Mucosa of gallbladder (tissue), 1 donor: ENCODE results near the gene TRIM71. TPM values are rescaled to one million over a fixed set of nuclear protein-coding genes. Genes with fewer than 3 reads are reported as not detected.
"Not testable (repeated sequence)": the region's sequence is repeated elsewhere in the genome, so short reads cannot be mapped to it uniquely, and the experiment has no call there.

Experiments
- DNase-seq: peaks from one replicate; pipeline ENCODE4 v3.0.0-alpha.2; 2020; ENCODE audit warnings: low spot score
- total RNA-seq: library from RNA; stranded (reverse); gene quantifications from one replicate; pipeline ENCODE4 v1.2.1, GENCODE V29; 2021
- donor health status: DM: no; HTN: no; CAD: no.

TRIM71 gene
- total RNA-seq, 1 donor from 2014 or later, result 0.37 TPM

GRCh38 chr3:32842987-32843386, 25.2 kb downstream of the TRIM71 start:
- no peak for DNase-seq

DNA sequence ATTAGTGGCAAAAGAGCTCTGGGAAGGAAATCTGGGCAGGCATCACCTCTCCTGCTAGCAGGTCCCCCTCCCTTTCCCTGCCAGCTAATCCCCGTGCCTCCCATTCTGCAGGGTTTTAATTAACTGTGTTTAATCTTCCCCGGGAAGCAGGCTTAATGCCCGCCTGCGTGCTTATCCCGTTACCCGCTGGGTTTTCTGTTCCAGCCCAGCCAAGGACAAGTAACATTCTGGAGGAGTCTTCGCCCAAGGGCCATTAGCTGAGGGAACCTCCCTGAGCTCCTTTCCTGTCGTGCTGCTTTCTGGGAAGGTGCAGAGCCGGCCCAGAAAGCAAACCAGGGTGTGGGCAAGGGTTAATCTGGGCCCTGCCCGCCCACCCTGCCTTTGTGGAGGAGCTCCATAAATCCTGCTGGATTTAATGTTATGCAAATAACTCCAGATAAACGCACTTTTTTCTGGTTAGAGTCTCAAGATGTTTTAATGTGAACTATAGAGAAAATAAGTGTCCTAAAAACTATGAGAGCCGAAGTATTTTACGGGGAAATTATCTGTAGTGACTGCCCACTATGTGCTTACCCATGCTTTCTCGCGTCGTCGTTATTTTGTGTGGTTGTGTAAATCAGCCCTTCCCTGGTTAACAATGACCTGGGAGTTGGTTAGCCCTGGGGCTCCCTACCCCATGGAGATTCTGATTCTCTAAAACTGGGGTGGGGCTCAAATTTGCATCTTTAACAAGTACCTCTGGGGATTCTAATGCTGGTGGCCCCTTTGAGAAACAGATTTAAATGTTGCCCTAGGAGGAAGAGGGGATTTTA, 25.9 kb downstream of the TRIM71 start:
- DNase-seq, result no peak

DNA sequence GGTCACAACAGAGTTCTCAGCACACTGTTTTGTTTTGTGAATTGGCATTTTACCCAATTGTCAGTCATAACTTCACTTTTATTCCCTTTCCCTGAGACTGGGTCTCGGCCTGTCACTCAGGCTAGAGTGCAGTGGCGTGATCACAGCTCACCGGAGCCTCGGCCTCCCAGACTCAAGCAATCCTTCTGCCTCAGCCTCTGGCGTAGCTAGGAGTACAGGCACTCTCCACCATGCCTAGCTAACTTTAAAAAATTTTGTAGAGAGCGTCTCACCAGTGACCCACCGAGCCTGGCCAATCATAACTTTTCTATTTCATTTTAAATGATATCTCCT, 26.5 kb downstream of the TRIM71 start:
- no peak for DNase-seq

GRCh38 chr3:32844914-32845313, 27.1 kb downstream of the TRIM71 start:
- DNase-seq, result no peak

GRCh38 chr3:32845546-32845945, 27.7 kb downstream of the TRIM71 start:
- not testable (repeated sequence) for DNase-seq

GRCh38 chr3:32847045-32847444, 29.2 kb downstream of the TRIM71 start:
- not testable (repeated sequence) for DNase-seq

DNA sequence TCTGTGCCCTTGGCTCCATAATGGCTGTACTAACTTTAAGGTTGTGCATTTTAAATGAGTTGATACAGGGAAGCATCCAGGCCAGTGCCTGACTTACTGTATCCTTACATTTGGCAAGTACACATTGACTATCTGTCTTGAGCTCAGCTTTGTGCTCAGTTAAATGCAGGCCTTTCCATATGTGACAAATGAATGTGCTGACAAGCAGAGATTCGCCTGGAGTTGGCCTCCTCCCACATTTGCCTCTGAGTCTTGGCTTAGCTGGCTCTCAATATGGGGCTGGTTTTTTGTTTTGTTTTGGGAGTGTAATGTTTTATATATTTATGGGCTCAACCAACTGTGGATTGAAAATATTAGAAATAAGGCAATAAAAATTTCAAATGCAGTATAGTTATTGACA, 29.7 kb downstream of the TRIM71 start:
- DNase-seq, result no peak

- DNase-seq, result no peak
Observed at GRCh38 chr3:32848215-32848614, 30.4 kb downstream of the TRIM71 start.

DNA sequence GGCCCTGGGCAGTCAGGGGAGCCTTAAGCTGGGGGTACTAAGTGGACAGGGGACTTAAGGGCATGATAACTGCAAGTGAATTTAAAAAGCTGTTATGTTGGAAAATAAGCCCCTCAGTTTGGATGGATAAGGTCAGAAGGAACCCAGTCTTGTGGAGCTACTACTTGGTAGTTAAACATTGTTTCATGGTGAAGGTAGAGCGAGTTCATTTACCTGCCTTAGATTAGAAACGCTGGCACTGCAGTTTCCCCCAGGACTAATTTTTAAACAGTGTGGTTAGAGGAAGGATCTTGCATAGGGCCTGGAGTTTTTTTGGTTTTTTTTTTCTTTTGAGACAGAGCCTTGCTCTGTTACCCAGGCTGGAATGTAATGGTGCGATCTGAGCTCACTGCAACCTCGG, 31.2 kb downstream of the TRIM71 start:
- no peak for DNase-seq

GRCh38 chr3:32850226-32850625, 32.4 kb downstream of the TRIM71 start:
- no peak for DNase-seq

GRCh38 chr3:32850636-32851035, 32.8 kb downstream of the TRIM71 start:
- no peak for DNase-seq

DNA sequence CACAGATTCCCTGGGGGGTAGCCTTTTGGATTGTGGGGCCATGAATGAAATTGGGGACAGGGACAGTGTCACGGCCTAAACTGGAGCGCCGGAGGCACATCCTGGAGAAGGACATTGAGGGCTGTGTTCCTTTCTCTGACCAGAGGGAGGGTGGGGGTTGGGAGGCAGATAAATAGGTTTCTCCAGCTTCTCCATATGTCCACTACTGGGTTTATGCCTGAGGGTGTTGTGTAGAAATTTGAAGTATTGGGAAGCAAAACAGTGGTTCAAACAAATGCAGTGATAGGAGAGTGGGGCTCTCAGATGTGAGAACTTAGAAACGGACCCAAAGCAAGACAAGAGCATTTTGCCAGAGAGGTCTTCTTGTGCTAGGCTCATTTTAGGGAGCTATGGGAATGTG, 34.3 kb downstream of the TRIM71 start:
- DNase-seq, result no peak

- no peak for DNase-seq
Observed at GRCh38 chr3:32855350-32855953, 37.7 kb downstream of the TRIM71 start.

DNA sequence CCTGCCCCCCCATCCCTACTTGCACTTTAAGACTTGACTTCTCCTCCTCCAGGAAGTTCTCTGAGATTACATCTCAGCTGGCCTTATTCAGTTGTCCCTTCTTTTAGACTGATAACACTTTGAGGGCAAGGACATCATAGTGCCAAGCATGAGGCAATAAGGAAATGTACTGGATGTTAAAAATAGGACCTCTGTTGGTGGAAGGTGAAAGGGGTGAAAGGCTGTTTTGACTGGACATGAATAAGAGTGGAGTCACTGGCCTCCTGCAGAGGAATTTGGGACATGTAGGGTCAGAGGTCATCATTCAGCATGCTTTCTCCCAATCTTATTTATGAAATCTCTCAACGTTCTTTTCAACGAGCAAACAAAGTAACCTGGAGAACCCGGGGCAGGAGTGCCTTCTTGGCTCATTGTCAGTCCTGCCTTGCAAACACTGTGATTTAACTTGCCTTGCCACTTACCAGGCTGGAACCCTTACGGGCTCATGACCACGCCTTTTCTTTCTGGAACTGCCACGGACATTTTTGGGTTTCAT, 38.6 kb downstream of the TRIM71 start:
- DNase-seq, result no peak

DNA sequence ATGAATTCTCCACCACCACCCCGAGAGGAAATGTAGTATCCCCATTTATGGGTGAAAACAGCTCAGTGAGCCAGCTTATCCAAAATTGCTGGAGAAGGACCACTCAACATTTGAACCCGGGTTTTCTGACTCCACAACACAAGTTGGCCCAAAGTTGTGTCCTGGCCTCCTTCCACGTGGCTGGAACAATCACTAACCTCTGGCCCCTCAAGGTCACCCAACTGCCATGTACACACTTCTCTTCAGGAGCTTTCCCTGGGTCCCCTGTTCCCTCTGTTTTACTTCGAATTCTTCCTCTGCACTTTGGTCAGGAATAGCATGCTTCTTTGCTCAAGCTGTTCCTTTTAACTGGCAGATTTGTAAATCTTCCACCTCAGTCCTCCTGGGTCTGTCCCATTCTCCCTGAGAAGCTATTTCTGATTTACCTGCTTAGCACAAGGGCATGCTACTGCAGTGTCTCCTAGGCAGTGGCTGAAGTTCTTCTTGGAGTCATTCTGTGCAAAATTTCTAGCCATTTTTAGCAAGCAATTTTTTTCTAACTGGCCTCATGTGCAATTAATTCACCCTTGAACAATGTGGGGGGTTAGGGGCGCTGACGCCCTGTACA, 39.2 kb downstream of the TRIM71 start:
- DNase-seq, result no peak

DNA sequence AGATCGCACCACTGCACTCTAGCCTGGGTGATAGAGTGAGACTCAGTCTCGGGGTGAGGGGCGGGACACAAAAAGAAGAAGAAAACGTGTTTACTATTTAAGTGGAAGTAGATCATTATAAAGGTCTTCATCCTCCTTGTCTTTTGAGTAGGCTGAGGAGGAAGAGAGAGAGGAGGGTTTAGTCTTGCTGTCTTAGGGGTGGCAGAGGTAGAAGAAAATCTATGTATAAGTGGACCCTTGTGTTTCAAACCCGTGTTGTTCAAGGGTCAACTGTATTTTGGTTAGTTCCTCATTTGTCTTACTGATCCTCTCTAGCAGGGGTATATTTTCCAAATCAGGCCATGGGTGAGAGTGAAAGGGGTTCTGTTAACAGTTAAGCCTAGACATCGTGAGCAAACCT, 40.1 kb downstream of the TRIM71 start:
- DNase-seq, result no peak

DNA sequence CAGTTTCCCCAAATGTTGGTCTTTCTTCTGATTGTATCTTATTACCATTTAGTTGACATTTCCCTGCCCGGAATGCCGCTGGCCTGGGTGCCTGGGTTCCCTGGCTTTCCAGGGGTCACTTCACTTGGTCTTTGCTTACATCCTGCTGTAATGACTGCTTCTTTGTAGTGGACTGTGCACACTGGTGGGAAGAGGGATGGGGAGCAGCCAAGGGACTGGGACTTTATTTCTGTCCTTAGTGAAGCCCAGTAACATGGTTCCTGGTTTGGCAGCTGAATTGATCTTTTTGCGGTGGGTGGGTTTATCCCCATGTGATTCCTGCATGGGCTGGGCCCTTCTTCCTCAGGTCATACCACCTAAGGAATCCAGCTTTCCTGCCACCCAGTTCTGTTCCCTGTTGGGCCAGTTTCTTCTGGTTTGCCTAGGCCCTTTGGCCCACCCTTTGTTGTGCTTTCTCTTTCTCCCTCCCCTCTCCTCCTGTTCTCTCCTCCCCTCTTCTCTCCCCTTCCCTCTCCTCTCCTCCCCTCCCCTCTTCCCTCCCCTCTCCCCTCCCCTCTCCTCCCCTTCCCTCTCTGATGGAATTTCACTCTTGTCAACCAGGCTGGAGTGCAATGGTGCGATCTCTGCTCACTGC, 41.9 kb downstream of the TRIM71 start:
- DNase-seq, result no peak

GRCh38 chr3:32860499-32860898, 42.7 kb downstream of the TRIM71 start:
- DNase-seq, result no peak

- DNase-seq, result no peak
Observed at GRCh38 chr3:32861681-32862080, 43.9 kb downstream of the TRIM71 start.

GRCh38 chr3:32862247-32862935, 44.6 kb downstream of the TRIM71 start:
- DNase-seq, result no peak

DNA sequence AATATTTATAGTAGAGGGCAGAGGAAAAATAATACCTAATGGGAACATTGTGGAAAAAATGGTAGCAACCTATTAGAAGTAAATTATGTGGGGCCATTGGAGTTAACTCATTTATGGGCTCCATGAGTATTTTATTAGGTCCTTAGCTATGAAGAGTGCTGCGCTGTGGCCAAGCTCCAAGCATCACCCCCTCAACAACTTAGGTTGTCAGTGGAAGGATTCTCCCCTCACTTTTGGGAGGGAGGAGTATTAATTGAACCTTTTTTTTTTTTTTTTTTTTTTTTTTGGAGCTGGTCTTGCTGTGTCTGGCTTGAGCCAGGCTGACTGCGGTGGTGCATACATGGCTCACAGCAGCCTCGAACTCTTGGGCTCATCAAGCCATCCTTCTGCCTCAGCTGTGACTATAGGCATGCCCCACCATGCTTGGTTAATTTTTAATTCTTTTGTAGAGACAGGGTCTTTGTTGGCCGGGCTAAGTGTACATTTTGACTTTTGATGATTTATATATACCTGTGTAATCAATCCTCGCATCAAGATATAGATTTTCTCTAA, 45.2 kb downstream of the TRIM71 start:
- DNase-seq, result no peak

DNA sequence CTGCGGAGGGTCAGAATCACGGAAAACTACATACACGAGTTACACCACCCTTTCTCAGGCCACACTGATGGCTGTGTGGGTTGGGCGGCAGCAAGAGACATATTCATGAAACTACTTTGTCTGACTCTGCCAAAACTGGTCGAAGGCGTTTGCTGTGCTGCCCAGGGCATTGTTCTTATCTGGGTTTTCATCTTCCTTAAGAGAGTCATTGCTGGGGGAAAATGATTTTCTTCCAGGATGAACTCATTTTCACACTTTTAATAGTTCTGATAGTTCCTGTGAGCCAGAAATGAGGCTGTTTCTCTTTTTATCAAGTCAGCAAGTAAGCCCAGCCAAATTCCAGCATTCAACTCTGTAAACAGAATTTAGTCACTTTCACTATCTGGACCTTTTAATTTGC, 47.6 kb downstream of the TRIM71 start:
- DNase-seq, result no peak
